8988T (cell line): ENCODE results near the gene NUP214.
"Not testable (repeated sequence)": the region's sequence is repeated elsewhere in the genome, so short reads cannot be mapped to it uniquely, and the experiment has no call there.

Experiments used
- DNase-seq: peaks from one replicate; pipeline ENCODE4 v3.0.0; 2011

The NUP214 gene

DNA sequence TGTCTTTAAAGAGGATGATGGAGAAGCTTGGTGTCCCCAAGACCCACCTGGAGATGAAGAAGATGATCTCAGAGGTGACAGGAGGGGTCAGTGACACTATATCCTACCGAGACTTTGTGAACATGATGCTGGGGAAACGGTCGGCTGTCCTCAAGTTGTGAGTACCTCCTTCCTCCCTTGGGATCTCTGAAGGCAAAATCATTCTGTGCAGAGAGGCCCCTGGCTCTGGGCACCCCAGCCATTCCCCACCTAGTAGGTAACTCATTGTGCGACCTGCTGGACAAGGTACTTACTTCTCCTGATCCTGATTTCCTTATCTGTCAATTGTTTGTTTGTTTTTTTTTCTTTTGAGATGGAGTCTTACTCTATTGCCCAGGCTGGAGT lies 7.6 kb upstream of the NUP214 start:
- no peak for DNase-seq

DNA sequence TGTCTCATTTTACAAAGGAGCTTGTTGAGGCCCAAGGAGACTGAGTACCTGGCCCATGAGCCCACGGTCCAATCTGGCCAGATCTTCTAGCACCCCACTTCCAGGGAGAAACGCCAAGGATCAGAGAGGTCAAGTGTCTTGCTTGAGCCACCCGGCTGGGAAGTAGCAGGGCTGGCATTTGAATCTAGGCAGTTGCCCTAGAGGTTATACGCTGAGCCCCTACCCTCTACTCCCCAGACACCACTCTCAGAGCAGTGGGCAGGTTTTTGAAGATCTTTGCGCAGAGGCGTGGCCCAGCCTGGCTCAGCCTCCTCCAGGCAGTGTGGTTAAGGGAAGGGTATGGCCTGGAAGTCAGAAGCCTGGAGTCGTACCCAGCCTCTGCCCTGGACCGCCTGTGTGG lies 5.8 kb upstream of the NUP214 start:
- DNase-seq, result no peak

DNA sequence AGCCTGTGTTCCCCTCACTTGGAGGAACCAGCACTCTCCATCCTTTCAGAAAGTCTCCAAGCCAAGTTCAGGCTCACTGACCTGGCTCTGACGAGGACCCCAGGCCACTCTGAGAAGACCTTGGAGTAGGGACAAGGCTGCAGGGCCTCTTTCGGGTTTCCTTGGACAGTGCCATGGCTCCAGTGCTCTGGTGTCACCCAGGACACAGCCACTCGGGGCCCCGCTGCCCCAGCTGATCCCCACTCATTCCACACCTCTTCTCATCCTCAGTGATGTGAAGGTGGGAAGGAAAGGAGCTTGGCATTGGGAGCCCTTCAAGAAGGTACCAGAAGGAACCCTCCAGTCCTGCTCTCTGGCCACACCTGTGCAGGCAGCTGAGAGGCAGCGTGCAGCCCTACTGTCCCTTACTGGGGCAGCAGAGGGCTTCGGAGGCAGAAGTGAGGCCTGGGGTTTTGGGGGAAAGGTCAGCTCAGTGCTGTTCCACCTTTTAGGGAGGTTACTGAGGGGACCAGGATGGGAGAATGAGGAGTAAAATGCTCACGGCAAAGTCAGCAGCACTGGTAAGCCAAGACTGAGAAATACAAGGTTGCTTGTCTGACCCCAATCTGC lies 4.7 kb upstream of the NUP214 start:
- no peak for DNase-seq

DNA sequence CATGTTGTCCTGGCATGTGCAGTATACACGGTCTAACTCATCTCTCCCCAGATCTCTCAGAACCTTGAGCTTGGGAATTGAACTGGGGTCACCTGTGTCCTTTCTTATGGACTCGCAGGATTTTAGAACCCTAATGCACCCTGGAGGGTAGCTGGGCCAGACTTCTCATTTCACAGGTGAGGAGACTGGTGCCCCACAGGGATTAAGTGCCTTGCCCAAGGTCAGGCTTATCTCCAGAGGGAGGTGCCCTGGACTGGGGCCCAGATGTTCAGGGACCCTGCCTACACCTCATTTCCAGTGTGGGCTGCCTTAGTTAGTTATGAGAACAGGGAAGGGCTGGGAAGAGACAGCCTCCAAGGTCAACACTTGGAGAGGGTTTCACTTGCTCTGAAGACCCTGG lies 4.0 kb upstream of the NUP214 start:
- no peak for DNase-seq

DNA sequence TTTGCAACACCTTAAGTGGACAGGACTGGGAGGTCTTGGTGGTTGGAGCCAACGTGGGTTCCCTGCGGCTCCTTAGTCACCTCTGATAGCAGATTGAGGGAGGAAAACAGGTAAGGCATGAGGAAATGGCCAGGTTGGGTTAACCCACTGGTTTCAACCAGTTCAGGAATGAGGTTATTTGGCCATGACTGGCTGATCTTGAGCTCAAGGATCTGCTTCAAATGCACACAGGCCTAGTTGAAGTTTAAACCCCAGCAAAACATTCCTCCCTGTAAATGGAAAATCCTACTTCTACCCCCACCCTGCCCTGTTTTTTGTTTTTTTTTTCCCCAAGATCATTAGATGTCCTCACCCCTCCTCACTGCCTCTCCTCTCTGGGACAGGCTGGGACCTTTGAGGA lies 3.2 kb upstream of the NUP214 start:
- no peak for DNase-seq

DNA sequence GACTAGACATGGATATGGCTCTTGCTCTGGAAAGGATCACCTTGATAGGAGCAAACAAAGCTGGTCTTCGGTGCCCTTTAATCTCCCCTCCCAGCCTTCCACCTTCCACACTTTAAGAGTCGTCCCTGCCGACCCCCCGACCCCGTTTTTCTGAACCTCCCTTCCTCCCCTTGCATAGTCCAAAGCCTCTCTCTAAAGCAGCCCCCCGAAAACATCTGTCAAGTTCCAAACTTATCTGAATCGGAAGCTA lies 423 bp upstream of the NUP214 start:
- no peak for DNase-seq

DNA sequence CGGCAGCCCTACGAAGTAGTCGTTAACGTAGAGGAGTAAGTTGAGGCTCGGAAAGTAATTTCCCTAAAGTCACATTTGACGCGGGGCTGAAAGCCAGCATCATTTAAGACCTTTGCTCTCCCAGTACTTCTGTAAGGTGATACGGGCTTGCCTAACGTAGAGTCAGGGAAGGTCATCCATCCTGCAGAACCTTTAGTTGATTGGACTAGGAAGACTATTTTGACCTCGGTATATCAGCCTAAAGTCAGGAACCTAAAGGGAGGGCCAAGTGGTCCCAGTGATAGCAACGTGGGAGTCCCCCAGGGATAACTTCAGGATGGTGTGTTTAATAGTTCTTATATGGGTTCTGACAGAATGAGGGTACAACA lies 657 bp downstream of the NUP214 start:
- no peak for DNase-seq

DNA sequence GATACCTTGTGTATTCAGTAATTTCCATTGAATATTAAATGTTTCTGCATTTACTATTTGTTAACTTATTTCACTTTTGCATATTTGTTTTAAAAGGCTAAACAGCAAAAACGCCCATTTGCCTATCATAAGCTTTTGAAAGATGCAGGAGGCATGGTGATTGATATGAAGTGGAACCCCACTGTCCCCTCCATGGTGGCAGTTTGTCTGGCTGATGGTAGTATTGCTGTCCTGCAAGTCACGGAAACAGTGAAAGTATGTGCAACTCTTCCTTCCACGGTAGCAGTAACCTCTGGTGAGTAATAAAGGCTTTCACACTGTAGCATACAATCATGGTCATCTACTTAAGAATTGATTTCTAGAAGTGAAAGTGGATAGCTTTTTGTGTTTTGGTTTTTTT lies 3.8 kb downstream of the NUP214 start:
- no peak for DNase-seq

DNA sequence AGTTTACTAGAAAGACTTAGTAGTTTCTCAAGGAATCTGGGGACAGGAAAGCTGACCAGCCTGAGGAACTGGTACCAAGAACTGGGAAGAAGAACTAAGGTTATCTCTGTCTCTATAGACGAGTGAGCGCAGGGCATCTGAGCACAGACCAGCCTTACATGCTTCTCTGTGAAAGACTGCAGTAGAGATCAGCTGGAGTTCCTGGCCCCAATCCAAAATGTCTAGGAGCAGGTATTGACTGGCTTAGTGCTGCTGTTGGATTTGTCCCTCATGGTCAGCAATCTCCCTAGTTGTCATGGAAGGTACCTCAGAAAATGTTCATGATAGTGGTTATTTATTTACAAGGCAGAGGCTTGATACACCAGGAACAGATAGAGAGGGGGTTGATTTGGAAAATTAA lies 13.3 kb downstream of the NUP214 start:
- no peak for DNase-seq

DNA sequence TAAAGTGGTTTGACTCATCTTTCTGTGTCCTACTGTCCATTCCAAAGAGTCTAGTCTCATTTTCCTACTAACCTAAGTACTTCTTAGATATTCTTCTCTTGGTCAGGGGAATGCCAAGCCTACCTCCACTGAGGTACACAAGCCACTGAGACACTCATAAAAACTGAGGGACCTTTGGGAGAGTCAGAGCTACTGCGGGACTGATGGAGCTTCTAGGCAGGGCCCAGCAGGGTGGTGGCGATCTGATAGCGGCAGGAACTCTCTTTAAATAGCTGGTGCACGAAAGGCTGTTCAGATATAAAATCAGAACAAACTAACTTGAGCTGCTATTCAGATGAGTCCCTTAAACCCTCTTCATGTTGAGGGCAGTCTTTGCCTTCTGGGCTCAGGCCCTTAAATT lies 14.7 kb downstream of the NUP214 start:
- DNase-seq, result no peak

DNA sequence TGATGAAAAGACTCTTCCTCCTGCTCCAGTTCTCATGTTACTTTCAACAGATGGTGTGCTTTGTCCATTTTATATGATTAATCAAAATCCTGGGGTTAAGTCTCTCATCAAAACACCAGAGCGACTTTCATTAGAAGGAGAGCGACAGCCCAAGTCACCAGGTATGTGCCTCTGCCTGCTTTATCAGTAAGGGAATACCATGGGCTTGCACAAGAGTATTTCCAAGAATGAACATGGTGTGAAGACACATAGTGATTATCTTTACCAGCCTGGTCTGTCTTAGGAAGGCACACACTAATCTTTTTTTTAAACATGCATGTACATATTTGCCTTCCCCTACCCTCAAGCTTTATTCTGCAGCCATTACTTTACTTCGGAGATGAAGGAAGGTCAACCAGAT lies 15.2 kb downstream of the NUP214 start:
- DNase-seq, result no peak

DNA sequence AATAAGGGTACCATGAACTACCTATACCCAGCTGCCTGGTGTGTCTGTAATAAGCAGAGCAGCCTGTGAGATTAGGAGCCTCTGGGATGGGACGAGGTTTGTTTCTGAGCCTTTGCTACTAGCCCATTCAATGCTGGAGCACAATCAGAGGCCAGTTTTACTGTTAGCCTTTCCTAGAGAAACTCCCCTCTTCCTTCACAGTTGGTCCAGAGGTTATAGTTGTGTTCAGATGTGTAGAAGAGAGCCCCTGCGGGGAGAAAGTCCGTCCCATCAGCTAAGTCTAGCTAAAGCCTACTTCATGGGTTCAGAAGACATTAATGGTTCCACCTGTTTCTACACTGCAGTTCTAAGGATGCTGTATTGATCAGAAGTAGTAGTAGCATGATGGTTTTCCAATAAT lies 16.8 kb downstream of the NUP214 start:
- no peak for DNase-seq

DNA sequence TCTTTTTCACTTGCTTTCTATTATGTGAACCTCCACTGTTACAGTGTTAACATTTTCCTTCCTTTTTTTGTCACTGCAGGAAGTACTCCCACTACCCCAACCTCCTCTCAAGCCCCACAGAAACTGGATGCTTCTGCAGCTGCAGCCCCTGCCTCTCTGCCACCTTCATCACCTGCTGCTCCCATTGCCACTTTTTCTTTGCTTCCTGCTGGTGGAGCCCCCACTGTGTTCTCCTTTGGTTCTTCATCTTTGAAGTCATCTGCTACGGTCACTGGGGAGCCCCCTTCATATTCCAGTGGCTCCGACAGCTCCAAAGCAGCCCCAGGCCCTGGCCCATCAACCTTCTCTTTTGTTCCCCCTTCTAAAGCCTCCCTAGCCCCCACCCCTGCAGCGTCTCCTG lies 18.8 kb downstream of the NUP214 start:
- no peak for DNase-seq

DNA sequence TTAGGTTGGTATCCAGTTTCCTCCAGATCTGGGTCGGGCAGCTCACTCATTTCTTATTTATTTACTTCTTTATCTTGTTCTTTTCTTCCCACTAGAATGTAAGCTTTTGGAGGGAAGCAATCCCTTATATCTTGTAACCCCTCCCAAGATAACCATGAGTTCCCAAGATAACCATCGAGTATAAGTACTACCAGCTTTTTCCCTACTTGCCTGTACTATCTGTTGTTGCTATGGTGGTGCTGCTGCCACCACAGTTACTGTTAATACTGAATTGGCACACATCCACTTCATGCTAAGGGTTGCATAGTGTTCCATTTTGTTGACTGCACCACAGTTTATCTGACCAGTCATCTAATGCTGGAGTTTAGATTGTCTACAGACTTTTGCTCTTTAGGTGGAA lies 19.9 kb downstream of the NUP214 start:
- no peak for DNase-seq

DNA sequence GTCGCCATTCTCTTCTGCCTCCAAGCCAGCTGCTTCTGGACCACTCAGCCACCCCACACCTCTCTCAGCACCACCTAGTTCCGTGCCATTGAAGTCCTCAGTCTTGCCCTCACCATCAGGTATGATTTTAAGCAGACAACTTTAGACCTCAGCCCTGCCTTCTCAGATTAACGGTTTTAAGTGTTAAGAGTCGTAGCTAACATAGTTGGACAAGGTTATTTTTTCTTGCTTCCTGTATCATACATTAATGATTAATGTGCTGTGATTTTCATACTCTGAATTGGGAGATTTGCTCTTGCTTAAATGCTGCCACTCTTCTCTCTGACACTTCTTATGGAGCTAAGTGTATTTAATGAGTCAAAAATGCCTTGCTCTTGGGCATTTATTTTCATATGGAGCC lies 20.8 kb downstream of the NUP214 start:
- DNase-seq, result no peak

DNA sequence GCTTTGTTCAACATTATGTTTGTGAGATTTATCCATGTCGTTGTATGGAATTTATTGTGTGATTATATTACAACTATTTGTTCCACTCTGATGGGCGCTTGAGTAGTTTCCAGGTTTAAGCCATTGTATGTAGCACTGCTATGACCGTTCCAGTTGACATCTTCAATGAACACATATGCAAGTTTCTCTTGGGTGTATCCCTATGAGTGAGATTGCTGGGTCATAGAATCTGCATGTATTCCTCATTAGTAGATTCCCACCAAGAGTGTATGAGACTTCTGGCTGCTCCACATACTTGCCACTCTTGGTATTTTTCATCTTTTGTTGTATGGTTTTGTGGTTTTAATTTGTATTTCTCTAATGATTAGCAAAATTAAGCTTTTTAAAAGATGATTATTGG lies 22.9 kb downstream of the NUP214 start:
- DNase-seq, result no peak

DNA sequence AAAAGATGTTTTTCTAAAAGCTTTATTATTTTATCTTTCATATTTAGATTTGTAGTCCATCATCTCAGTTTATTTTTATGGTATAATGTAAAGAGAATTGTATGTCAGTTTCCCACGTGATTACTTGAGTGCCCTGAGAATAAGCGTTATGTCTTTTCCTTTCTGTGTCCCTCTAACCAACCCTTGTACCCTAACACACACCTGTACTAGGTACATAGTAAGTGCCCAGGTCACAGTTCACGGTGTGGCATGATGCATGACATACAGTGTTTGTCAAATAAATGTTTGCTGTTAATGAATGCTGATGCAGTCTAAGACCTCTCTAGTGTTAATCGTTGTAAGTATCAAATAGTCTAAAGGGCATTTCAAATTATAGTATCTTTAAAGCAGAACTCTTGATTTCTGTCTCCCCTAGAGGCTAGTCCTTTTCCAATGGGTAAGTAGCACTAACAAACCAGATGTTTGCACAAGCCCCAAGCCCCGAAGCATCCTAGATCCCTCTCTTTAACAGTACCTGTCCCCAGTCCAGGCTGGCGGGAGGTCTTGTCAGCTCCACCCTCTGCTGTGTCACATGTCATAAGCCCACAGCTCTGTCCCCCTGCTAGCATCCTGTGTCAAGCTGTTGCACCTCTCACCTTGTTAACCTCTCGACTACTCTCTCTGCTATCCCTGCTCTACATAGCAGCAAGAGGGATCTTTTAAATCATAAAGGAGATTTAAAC lies 23.7 kb downstream of the NUP214 start:
- no peak for DNase-seq

DNA sequence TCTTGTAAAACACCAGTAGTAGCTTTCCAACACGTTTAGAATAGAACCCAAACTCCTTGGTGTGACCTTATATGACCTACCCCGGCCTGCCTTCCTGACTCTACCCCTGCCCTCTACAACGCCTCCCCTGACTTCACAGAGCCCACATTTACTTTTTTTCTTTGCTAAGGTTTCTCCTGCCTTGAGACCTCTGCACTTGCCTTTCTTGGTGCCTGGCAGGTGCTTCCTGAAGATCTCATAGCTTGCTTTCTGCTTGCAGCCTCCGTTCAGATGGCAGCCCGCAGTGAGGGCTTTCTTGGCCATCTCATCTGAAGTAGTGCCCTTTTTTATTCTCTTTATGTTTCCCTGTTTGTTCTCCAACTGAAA lies 24.3 kb downstream of the NUP214 start:
- no peak for DNase-seq

DNA sequence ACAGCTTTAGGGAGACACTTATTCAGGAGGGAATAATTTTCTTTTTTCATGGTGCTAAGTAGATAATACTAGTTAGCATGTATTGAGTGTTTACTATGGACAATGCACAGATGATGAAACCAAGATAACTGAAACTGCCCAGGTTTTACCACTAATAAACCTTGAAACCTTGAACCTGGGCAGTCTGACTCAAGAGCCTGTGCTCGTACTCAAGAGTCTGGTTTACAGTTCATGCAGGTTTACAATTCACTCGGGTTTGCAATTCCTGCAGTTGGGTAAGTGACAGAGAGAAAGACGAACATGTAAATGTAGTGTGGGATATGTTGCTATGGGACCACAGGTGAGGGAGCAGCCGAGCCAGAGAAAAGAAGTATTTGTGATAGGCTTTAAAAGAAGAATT lies 28.2 kb downstream of the NUP214 start:
- DNase-seq, result no peak

DNA sequence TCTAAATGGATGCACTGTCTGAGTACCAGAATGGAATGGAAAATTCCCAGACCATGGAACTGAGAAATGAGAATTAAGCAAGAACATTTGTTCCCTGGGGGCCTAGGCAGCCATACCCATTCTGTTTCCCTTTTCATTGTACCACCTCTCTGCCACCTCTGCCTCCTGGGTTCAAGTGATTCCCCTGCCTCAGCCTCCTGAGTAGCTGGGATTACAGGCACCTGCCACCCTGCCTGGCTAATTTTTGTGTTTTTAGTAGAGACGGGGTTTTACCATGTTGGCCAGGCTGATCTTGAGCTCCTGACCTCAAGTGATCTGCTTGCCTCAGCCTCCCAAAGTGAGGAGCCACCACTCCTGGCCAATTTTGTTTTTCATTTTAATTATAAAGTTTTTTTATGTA lies 33.3 kb downstream of the NUP214 start:
- not testable (repeated sequence) for DNase-seq

DNA sequence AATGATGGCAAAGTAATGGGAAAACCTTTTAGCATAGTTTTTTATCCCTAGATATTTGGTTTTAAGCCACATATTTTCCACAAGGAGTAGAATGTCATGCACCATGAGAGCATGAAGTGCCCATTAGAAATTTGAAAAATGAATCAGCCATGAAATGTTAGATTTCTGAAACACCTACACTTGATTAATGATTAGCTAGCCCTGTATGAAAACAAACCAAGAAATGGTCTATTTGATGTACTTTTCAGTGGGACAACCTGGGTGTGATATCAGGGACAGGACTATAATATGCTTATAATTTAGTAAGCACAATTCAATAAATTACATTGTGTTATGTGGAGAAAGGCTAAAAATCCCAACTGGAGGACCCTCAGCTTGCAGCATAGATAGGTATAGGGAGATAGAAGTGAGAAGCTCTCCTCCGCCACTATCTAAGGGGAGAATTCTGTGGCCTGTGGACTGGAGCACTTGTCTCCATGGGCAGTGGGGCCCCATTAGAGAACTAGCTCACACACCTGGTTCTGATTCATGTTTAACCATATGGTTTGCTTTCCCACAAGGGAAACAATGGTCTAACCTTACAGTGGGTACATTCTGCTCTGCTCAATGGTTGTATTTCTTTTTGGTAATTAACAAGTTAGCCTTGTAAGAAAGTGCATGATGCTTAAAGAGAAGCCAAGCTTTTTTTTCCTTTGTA lies 35.2 kb downstream of the NUP214 start:
- DNase-seq, result no peak

DNA sequence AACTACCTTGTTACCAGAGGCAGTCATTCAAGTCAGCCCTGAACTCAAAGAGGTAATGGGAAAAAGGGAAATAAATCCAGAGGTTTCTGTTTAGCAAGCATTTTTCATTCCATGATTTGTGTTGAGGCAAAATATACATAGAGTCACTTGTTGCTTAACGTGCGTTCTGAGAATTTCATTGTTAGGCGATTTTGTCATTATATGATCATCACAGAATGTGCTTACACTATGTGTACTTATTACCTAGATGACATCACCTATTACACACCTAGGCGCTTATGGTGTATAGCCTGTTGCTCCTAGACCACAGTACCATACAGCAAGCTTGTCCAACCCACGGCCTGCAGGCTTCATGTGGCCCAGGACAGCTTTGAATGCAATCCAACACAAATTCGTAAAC lies 36.2 kb downstream of the NUP214 start:
- DNase-seq, result no peak

DNA sequence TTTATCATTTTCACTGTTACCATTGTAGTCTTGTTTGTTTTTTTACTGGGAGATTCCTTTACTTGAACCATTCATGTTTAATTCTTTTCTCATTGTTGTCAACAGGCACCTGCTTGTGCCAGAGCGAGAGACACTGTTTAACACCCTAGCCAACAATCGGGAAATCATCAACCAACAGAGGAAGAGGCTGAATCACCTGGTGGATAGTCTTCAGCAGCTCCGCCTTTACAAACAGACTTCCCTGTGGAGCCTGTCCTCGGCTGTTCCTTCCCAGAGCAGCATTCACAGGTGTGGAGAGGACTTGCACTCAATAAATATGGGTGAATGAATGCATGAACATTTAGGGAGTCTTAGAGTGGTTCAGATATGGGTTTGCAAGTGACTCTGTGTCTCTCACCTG lies 37.5 kb downstream of the NUP214 start:
- DNase-seq, result no peak

DNA sequence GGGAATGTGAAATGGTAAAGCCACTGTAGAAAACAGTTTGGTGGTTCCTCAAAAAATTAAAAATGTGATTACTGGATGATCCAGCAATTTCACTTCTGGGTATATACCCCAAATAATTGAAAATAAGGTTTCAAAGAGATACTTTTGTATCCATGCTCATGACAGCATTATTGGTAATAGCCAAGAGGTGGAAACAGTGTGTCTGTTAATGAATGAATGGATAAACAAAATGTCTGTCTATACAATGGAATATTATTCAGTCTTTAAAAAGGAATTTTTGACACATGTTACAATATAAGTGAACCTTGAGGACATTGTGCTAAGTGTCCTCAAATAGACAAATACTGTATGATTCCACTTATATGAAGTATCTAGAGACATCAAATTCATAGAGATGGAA lies 40.1 kb downstream of the NUP214 start:
- DNase-seq, result no peak

DNA sequence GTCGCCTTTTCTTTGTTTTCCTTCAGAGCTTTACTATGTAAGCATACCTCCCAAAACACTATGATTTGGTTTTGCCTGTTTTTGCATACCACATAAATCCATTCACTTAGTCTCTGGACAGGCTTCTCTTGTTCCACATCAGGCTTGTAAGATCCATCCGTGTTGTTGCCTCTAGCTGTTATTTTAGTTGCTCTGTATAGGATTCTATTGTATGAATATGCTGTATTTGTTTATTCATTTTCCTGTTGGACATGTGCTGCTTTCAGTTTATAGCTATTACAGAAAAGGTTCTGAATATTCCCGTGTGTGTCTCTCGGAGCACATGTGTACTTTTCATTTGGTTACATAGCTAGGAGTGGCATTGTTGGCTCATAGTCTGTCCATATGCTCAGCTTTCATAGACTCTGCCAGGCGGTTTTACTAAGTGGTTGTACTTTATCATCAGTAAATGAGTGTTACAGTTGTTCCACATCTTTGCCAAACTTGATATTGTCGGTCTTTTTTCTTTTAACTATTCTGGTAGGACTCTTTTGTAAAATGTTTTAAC lies 41.8 kb downstream of the NUP214 start:
- no peak for DNase-seq
